HG02970 (cell line): Measurements from ENCODE around the gene ACER3.

Experiments
- ATAC-seq: cut with Tn5 transposase; IDR thresholded peaks from one replicate; pipeline ENCODE4 v1.9.1; 2021; ENCODE audit warnings: mild to moderate bottlenecking, moderate library complexity, moderate number of reproducible peaks; ENCODE audit not compliant: unreplicated experiment, low FRiP score

The ACER3 gene

DNA sequence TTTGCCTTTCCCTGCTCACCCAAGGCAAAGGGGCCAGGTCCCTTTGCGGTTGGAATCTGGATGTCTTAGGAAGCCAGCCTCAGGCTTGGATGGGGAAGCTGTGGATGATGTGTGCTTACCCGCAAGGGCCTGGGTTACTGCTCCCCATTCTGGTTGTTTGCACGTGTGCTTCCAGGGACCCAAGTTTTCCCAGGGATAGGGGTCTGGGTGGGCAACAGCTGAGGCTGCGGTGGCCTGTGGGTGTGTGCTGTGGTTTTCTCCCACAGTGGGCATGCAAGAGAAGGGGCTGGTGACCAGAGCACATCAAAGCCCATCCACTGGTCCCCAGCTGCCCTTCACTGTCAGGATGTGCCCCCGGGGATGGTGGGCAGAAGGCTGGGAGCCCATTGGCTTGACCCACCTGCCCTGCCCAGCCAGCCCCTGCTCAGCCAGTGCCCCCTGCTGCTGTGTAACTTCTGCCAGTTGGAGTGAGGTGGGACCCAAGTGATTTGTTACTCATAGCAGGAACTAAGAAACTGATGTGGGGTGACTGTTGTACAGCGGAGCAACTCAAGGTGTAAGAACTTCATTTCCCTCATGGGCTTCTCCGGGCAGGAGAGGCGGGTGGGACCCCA, 209.4 kb downstream of the ACER3 start:
- ATAC-seq, result no peak

DNA sequence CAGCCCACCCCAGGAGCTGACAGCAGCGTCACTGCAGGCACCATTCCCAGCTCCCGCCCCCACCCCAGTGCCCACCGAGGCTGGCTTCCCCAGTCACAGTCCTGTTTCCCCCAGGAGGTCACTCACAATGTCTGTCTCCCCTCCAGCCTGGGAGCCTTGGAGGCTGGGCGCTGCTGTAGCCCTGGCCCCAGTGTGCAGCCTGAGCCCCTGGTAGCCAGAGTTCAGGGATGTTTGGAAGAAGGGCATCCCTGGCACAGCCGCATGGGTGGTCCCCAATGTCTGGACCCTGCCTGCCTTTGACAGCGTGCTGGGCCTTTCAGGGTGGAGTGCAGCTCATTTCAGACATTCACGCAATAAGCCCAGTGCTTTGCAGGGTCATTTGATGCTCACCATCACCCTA, 210.4 kb downstream of the ACER3 start:
- no peak for ATAC-seq

DNA sequence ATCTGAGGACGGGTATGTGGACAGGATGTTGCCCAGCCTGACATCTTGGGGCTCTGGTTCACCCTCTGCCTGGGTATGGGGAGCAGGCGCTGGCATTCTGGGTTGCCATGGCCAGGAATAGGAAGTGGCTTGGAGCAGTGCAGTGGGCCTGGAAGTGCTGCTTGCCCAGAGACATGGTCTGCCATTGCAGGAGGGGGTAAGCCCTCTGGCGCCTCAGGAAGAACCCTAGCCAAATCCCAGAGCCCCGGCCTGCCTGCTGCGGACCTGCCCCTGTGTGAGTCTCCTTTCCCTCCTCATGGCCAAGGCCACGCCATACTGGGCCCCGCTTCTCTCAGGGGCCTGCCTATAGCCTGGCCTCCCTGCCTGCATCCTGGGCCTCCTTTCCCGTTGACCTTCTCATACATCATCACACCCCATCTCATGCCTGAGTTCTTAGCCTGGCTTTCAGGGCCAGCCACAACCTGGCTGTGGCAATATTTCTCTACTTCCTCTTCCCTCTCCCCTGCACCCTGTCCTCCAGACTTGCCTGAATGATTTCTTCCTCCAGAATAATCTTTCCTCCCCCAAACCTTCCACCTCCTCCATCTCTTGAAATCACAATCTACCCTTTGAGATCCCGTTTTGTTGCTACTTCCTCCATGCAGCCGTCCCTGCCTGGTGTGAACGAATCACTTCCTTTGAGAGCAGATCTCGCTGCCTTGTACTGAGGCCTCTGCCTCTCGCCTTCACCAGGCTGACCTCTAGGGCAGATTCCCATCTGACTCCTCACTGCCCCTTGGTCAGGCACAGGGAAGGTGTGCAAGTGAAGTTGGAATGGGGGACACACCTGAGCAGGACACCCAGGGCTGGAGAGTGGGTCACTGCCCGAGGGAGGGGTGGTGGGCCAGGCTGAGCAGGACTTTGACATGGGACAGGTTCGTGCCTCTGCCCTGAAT, 211.2 kb downstream of the ACER3 start:
- no peak for ATAC-seq

GRCh38 chr11:77072851-77073327, 212.2 kb downstream of the ACER3 start:
- ATAC-seq, result no peak

DNA sequence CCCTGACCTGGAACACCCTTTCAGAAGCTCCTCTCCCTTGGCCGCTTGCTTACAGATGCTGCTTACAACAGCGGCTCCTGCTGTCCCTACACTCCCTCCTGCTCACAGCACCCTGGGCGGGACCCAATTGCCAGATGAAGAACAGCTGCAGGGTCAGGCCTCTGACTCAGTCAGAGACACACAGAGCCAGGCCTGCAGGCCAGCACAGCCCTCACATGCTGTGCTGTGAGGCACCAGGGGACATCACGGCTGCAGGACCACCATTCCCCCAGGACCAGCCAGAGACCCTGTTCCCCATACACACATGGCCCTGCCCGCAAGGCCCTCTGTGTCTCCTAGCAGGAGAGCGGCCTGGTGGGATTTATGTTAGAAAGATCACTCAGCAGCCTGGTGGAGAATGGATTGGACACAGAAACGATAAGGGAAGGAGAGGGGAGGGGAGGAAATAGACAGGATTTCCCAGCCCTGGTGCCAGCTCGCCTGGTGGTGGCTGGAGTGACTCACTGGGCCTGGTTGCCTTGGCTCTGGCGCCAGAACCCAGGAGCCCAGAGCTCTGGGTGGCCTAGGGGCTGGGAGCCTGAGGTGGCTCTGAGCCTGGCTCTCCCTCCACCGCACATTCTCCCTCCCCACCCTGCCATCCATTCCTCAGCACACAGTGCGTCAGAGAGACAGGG, 212.7 kb downstream of the ACER3 start:
- no peak for ATAC-seq

DNA sequence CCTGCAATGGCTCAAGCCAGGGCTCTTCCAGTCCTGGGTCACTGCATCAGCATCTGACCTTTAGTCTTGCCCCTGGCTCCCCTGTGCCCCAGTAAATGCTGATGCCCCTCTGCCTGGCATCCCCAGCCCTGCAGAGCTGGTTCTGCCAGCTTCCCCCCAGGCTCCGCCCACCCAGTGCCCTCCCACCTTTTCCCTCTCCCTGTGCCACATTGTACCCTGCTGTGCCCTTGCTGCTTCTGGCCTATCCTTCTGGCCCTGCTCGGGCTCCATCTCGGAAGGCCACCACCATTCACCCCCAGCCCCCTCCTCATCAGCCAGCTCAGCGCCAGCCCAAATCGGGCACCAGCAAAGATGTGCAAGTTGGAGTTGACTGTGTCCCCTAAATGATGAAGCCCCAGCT, 213.5 kb downstream of the ACER3 start:
- ATAC-seq, result no peak

- no peak for ATAC-seq
These were observed 214.0 kb downstream of the ACER3 start for GRCh38 chr11:77074626-77075221.

DNA sequence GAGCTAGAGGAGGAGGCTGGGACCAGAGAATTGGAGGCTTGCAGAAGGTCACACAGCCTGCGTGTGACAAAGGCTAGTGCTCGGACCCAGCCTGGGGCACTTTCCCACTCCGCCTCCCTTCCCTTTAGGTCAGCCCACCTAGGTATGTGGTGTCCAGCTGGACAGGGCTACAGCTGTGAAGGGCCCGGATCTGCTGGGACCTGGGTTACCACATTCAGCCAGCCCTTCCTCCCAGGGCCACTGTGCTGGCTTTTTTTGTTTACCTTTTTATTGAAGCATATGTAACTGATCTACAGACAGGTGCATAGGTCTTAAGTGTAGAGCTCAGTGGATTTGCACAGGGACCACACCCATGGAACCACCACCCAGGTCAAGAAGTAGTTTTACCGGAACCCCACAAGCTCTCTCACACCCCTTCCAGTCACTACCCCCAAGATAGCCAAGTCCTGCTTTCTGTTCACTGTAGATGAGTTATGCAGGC, 214.7 kb downstream of the ACER3 start:
- ATAC-seq, result no peak
